B cell (primary cell): Measurements from ENCODE around the gene TAS2R41. TPM values are rescaled to one million over a fixed set of nuclear protein-coding genes. Genes with fewer than 3 reads are reported as not detected.
"Not testable (repeated sequence)": the region's sequence is repeated elsewhere in the genome, so short reads cannot be mapped to it uniquely, and the experiment has no call there.

Experiments
- ATAC-seq: fragments of 200-7000 bp; cut with Tn5 transposase; one replicate; pipeline ENCODE4 v1.10.0; 2021; ENCODE audit warnings: low read depth, mild to moderate bottlenecking, moderate number of reproducible peaks, moderate library complexity
- CTCF ChIA-PET: fragments of 350-600 bp; sonication (Branson Sonifier 250); formaldehyde crosslinking; loops from one replicate; lab custom pipeline; 2021; ENCODE audit warnings: antibody characterized with exemption, inconsistent platforms; lab: Charles Lee
- POLR2A ChIA-PET: fragments of 350-600 bp; sonication (Branson Sonifier 250); formaldehyde crosslinking; loops from one replicate; lab custom pipeline; 2021; ENCODE audit warnings: antibody characterized with exemption; lab: Charles Lee
- DNase-seq: peaks from one replicate; pipeline ENCODE4 v3.0.0; 2013
- H2AFZ ChIP-seq: 2 replicates; pipeline ENCODE4 v1.6.1; 2012; ENCODE audit warnings: mild to moderate bottlenecking, low read depth, low read length; ENCODE audit not compliant: insufficient read depth, poor library complexity, severe bottlenecking
- H3K27ac ChIP-seq, 2 donors: 1 replicate in 1 of 2; 2 replicates in 1 of 2; pipeline ENCODE4 v1.5.1; 2012 to 2013; ENCODE audit warnings: low read length in 2 of 2, mild to moderate bottlenecking in 2 of 2, moderate library complexity in 1 of 2
- H3K27me3 ChIP-seq, 4 experiments: fragments of 200-600 bp in 1 of 4; sonication (generic) in 1 of 4; replicated peaks in 1 of 4; 1 replicate in 2 of 4; 2 replicates in 2 of 4; pipeline versions ENCODE4 v1.6.1 to v1.7.0; 2013 to 2016; ENCODE audit warnings: low read length in 3 of 4, mild to moderate bottlenecking in 2 of 4, mixed read lengths in 1 of 4, moderate library complexity in 1 of 4; ENCODE audit not compliant: insufficient read depth in 4 of 4, control insufficient read depth in 3 of 4; ENCODE audit errors: control extremely low read depth in 1 of 4
- H3K36me3 ChIP-seq, 2 experiments: replicated peaks in 1 of 2; 1 replicate in 1 of 2; 2 replicates in 1 of 2; pipeline versions ENCODE4 v1.6.1 to v1.7.1; 2013; ENCODE audit warnings: low read length in 1 of 2; ENCODE audit not compliant: insufficient read depth in 2 of 2, control insufficient read depth in 1 of 2; ENCODE audit errors: control extremely low read depth in 1 of 2, extremely low read depth in 1 of 2
- H3K4me1 ChIP-seq, 2 donors: fragments of 200-600 bp in 1 of 2; sonication (generic) in 1 of 2; 1 replicate in 1 of 2; 2 replicates in 1 of 2; pipeline versions ENCODE4 v1.5.1 to v1.6.1; 2013 to 2017; ENCODE audit warnings: low read length in 2 of 2; ENCODE audit not compliant: control insufficient read depth in 2 of 2, insufficient read depth in 2 of 2
- H3K4me2 ChIP-seq: replicated peaks from 2 replicates; pipeline ENCODE3; 2012; ENCODE audit warnings: mild to moderate bottlenecking, low read depth, low read length; ENCODE audit not compliant: poor library complexity, severe bottlenecking
- H3K4me3 ChIP-seq, 5 experiments: fragments of 200-600 bp in 1 of 5; sonication (generic) in 1 of 5; 1 replicate in 3 of 5; 2 replicates in 2 of 5; pipeline versions ENCODE4 v1.5.1 to v1.7.0; 2011 to 2016; ENCODE audit warnings: low read length in 4 of 5, mild to moderate bottlenecking in 4 of 5, low read depth in 2 of 5, control low read depth in 1 of 5, moderate library complexity in 1 of 5; ENCODE audit not compliant: insufficient read depth in 1 of 5; ENCODE audit errors: control extremely low read depth in 1 of 5, extremely low read depth in 1 of 5
- H3K79me2 ChIP-seq: fragments of 200-600 bp; sonication (generic); one replicate; pipeline ENCODE4 v1.6.0; 2016; ENCODE audit warnings: low read length; ENCODE audit not compliant: control insufficient read depth, insufficient read depth
- H3K9ac ChIP-seq: fragments of 200-600 bp; sonication (generic); 2 replicates; pipeline ENCODE4 v1.6.1; 2017; ENCODE audit warnings: mild to moderate bottlenecking, low read length, moderate library complexity
- H3K9me3 ChIP-seq, 3 donors: one replicate each; pipeline versions ENCODE4 v1.6.1 to v1.7.1; 2013; ENCODE audit warnings: low read length in 2 of 3; ENCODE audit not compliant: control insufficient read depth in 2 of 3, insufficient read depth in 1 of 3; ENCODE audit errors: control extremely low read depth in 1 of 3
- H4K20me1 ChIP-seq: 2 replicates; pipeline ENCODE4 v1.6.0; 2012; ENCODE audit warnings: mild to moderate bottlenecking, low read length; ENCODE audit not compliant: insufficient read depth, control insufficient read depth, poor library complexity, severe bottlenecking
- H3K27ac Mint-ChIP-seq: one replicate; pipeline ENCODE4 v1.8.0; 2021; ENCODE audit warnings: mixed read lengths
- H3K27me3 Mint-ChIP-seq: one replicate; pipeline ENCODE4 v1.8.0; 2021; ENCODE audit warnings: mixed read lengths
- H3K4me1 Mint-ChIP-seq: one replicate; pipeline ENCODE4 v1.8.0; 2021; ENCODE audit warnings: mixed read lengths
- H3K4me3 Mint-ChIP-seq: one replicate; pipeline ENCODE4 v1.8.0; 2021; ENCODE audit warnings: mixed read lengths
- H3K9me3 Mint-ChIP-seq: one replicate; pipeline ENCODE4 v1.8.0; 2022; ENCODE audit warnings: mixed read lengths; ENCODE audit not compliant: insufficient read depth
- CTCF ChIP-seq: fragments of 200-600 bp; IDR thresholded peaks from one replicate; pipeline ENCODE4 v1.8.0; 2022; ENCODE audit warnings: antibody characterized with exemption, mild to moderate bottlenecking
- EZH2 ChIP-seq: IDR thresholded peaks from 2 replicates; pipeline ENCODE4 v1.6.1; 2012; ENCODE audit warnings: borderline replicate concordance, low read depth, mild to moderate bottlenecking, moderate library complexity, low read length; ENCODE audit not compliant: insufficient read depth, poor library complexity, severe bottlenecking
- WGBS: methylation state at CpG from one replicate; pipeline ENCODE4 v1.1.5; 2013; ENCODE audit warnings: missing lambda C conversion rate; ENCODE audit not compliant: insufficient coverage; 5-methylcytosine and 5-hydroxymethylcytosine counted together
- intact Hi-C: fragments of 100-400 bp; cut with micrococcal nuclease; formaldehyde crosslinking; loops from one replicate; pipeline ENCODE4 v1.10.0; 2022
- polyA plus RNA-seq: library from polyadenylated mRNA; depleted of rRNA; stranded (reverse); fragments of >200 nt; gene quantifications from 2 replicates; pipeline ENCODE4 v1.2.3, GENCODE V29; 2012
- total RNA-seq, 2 donors: library from RNA; stranded (reverse); fragments of 120-200 nt in 1 of 2; gene quantifications; 1 replicate in 1 of 2; 2 replicates in 1 of 2; pipeline versions ENCODE4 v1.2.3 to v1.2.4, GENCODE V29; 2013 to 2022

The TAS2R41 gene
- total and polyA plus RNA-seq, 2 donors (not counting 1 experiment from before 2014, with no cell fraction given), result not detected

DNA sequence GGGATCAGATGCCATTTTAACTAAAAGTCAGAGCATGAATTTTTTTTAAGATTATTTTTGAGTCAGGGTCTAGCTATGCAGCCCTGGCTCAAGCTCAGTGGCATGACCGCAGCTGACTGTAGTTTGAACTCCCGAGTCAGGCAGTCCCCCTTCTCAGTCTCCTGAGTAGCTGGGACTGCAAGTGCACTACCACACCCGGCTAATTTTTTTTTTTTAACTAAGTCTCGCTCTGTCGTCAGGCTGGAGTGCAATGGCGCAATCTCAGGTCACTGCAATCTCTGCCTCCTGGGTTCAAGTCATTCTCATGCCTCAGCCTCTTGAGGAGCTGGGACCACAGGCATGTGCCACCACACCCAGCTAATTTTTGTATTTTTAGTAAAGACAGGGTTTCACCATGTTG lies 7.8 kb downstream of the TAS2R41 start:
- Histone ChIP-seq H3K9me3 (no peaks in the 10 kb centered on the region), H2AFZ (no peak overlapping the region), H3K4me3 (no peak overlapping the region), H3K4me1 (no peaks in the 10 kb centered on the region), H3K27me3 (no peaks in the 10 kb centered on the region), H3K27ac (no peak overlapping the region), H3K36me3 (no peaks in the 10 kb centered on the region), H3K4me2 (no peak overlapping the region), H3K9ac (no peak overlapping the region), H4K20me1 (no peaks in the 10 kb centered on the region), H3K79me2 (no peaks in the 10 kb centered on the region)
- no peaks in the 10 kb centered on the region for H3K4me1 Mint-ChIP-seq
- intact Hi-C loops, result no loop called here
- no peak for ATAC-seq
- TF ChIP-seq CTCF (no peak), EZH2 (no peak)
- no peak for DNase-seq
- WGBS, result 93% methylated on average over 6 of the region's 6 CpGs
- peaks cover 28% of the 10 kb centered on the region for H3K27me3 Mint-ChIP-seq
- no peaks in the 10 kb centered on the region for H3K9me3 Mint-ChIP-seq
- ChIA-PET POLR2A (no interaction called here), CTCF (no interaction called here)
- H3K27ac Mint-ChIP-seq, result no peak overlapping the region
- H3K4me3 Mint-ChIP-seq, result no peak overlapping the region

DNA sequence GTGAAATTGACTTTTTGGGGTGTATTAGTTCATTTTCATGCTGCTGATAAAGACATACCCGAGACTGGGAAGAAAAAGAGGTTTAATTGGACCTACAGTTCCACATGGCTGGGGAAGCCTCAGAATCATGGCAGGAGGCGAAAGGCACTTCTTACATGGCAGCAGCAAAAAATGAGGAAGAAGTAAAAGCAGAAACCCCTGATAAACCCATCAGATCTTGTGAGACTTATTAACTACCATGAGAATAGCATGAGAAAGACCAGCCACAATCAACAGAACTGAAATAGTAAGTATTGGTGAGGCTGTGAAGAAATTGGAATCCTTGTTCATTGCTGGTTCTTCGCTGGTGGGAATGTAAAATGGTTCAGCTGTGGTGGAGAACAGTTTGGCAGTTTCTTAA lies 8.6 kb downstream of the TAS2R41 start:
- H3K9ac ChIP-seq, H3K4me3 Mint-ChIP-seq, H2AFZ ChIP-seq, H3K27ac Mint-ChIP-seq, DNase-seq, CTCF ChIA-PET, H4K20me1 ChIP-seq, H3K4me2 ChIP-seq, H3K4me1 Mint-ChIP-seq, H3K27ac ChIP-seq, H3K79me2 ChIP-seq, H3K9me3 ChIP-seq, H3K36me3 ChIP-seq, POLR2A ChIA-PET, H3K9me3 Mint-ChIP-seq, ATAC-seq, intact Hi-C loops, H3K4me3 ChIP-seq, H3K4me1 ChIP-seq, H3K27me3 ChIP-seq: not testable (repeated sequence)
- whole genome bisulfite sequencing, result 20% methylated on average over 1 of the region's 3 CpGs
- peaks cover 28% of the 10 kb centered on the region for H3K27me3 Mint-ChIP-seq
